A673 (cell line): ENCODE data around the gene MALT1.

ENCODE experiments used
- EZH2 ChIP-seq: fragments of 200-600 bp; sonication (generic); IDR thresholded peaks from 2 replicates; pipeline ENCODE4 v1.6.1; 2017; ENCODE audit warnings: borderline replicate concordance, low read depth, mild to moderate bottlenecking, mixed read lengths, antibody characterized with exemption, low read length; ENCODE audit not compliant: poor library complexity, severe bottlenecking
- TF ChIP-seq, protein P1 (sequence below): fragments of 300-800, 200-600 bp; sonication (generic); conservative IDR thresholded peaks from 2 replicates; pipeline ENCODE4 v1.5.1; 2017; ENCODE audit warnings: low read depth, mild to moderate bottlenecking, antibody characterized with exemption, low read length, moderate library complexity, mixed read lengths

GRCh38 chr18:58788470-58788869 is 117.2 kb downstream of the MALT1 start:
- TF ChIP-seq, protein P1, sequence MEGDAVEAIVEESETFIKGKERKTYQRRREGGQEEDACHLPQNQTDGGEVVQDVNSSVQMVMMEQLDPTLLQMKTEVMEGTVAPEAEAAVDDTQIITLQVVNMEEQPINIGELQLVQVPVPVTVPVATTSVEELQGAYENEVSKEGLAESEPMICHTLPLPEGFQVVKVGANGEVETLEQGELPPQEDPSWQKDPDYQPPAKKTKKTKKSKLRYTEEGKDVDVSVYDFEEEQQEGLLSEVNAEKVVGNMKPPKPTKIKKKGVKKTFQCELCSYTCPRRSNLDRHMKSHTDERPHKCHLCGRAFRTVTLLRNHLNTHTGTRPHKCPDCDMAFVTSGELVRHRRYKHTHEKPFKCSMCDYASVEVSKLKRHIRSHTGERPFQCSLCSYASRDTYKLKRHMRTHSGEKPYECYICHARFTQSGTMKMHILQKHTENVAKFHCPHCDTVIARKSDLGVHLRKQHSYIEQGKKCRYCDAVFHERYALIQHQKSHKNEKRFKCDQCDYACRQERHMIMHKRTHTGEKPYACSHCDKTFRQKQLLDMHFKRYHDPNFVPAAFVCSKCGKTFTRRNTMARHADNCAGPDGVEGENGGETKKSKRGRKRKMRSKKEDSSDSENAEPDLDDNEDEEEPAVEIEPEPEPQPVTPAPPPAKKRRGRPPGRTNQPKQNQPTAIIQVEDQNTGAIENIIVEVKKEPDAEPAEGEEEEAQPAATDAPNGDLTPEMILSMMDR = no peak
- TF ChIP-seq EZH2 = no peak
